Mesenteric fat pad (tissue), 1 donor: ENCODE measurements around the gene SLC25A42. TPM values are rescaled to one million over a fixed set of nuclear protein-coding genes. Genes with fewer than 3 reads are reported as not detected.

ENCODE experiments used
- DNase-seq: peaks from one replicate; pipeline ENCODE4 v3.0.0-alpha.2; 2020; ENCODE audit warnings: low spot score
- total RNA-seq: library from RNA; stranded (reverse); fragmentation: NEBNext Ultra II Directional; extraction: Animal tissue kit (Norgen Biotek cat#: 25700); gene quantifications from one replicate; pipeline ENCODE4 v1.2.1, GENCODE V29; 2021
- donor health status: DM: yes; HTN: yes; CAD: no.

Gene SLC25A42
- total RNA-seq, 1 donor from 2014 or later = 8.4 TPM

GRCh38 chr19:19157808-19158207 is 94.0 kb downstream of the SLC25A42 start:
- no peak for DNase-seq

DNA sequence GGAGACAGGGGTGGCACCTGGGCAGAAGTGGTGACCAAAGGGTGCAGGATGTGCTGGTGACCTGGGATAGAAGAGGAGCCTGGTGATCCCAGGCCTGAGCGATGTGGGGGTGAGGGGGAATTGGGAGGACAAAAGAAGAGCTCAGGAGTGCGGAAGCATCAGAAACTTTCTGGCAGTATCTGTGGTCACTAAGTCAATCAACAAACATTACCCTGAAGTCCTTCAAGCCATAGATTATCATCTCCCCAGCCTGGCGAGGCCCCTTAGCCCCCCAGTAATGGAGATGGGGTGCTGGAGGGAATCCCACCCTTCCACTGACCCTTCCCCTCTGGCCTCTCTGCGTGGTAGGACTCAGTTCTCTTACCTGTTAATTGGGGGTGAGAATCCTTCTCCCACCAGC is 95.7 kb downstream of the SLC25A42 start:
- no peak for DNase-seq

DNA sequence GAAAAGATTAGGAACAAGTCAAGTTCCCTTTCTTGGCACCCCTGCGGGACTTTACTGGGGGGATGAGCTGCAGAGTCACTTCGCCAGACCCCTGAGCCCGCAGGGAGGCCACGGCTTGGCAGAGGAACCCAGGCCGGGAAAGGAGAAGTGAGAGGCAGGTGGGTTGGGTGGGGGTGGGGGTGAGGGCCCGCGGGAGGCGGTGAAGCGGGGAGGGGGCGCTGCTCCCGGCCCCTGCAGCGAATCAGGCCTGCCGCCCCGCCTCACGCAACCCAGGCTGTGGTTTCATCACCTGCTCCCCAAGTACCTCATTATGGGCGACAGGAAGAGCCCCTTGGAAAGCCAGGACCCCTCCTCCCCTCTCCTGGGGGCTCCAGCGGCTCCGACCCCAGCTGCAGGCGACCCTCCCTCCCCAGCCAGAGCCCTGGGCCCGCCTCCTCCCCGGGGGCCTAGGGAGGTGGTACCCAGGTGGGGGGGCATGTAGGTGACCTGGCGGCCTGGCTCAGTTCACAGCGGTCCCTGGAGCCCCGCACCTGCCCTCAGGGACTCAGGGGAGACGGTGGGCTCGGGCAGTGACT is 96.8 kb downstream of the SLC25A42 start:
- DNase-seq = no peak

DNA sequence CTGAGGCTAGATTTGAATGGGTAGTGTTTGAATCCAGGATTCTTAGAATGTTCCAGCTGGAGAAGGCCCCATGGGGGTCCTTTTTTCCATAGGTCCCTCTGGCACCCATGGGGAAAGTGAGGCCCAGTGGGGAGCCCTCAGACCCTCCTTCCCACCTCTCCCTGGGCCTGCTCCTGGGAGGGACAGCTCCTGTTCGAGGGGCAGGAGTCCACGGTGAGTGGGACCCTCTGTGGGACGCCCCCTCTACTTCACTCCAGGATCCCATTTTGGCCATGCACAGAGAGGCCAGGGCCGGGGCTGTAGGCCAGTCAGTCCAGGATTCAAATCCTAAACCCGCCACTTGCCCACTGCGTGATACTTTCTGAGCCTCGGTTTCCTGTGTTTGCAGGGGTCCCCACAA is 98.7 kb downstream of the SLC25A42 start:
- no peak for DNase-seq

Other genes with a start within 250 kb of the SLC25A42 start
- gene UPF1, start 232.0 kb upstream of the SLC25A42 start, total RNA-seq = 53.8 TPM
- 0.45 TPM for gene CERS1, start 167.8 kb upstream of the SLC25A42 start, total RNA-seq
- gene COPE, start 144.6 kb upstream of the SLC25A42 start, total RNA-seq = 147 TPM
- gene DDX49, start 144.3 kb upstream of the SLC25A42 start, total RNA-seq = 49.1 TPM
- 31.5 TPM for gene HOMER3, start 122.8 kb upstream of the SLC25A42 start, total RNA-seq
- 58.8 TPM for gene SUGP2, start 30.5 kb upstream of the SLC25A42 start, total RNA-seq
- gene ARMC6, start 30.4 kb upstream of the SLC25A42 start, total RNA-seq = 18.1 TPM
- gene TMEM161A, start 74.5 kb downstream of the SLC25A42 start, total RNA-seq = 18.0 TPM
- gene MEF2B, start 106.3 kb downstream of the SLC25A42 start, total RNA-seq = 2.0 TPM
- 30.8 TPM for gene BORCS8, start 128.2 kb downstream of the SLC25A42 start, total RNA-seq
- 51.1 TPM for gene RFXANK, start 128.3 kb downstream of the SLC25A42 start, total RNA-seq
- gene NR2C2AP, start 139.4 kb downstream of the SLC25A42 start, total RNA-seq = 10.7 TPM
- not detected for gene NCAN, start 148.0 kb downstream of the SLC25A42 start, total RNA-seq
- gene TM6SF2, start 209.3 kb downstream of the SLC25A42 start, total RNA-seq = 1.3 TPM